SU-DHL-6 (cell line): ENCODE results near the gene PDE1C.

Experiments
- H2AFZ ChIP-seq: fragments of 200-600 bp; sonication (generic); 2 replicates; pipeline ENCODE4 v1.6.1; 2014; ENCODE audit warnings: low read depth, mild to moderate bottlenecking, moderate library complexity, mixed read lengths, antibody characterized with exemption, low read length; ENCODE audit not compliant: severe bottlenecking
- H3F3A ChIP-seq: fragments of 200-600 bp; shearing (Covaris generic); 2 replicates; pipeline ENCODE4 v1.6.0; 2016; ENCODE audit warnings: antibody characterized with exemption, mild to moderate bottlenecking; ENCODE audit not compliant: insufficient read depth
- H3K27ac ChIP-seq: fragments of 200-600 bp; sonication (generic); 2 replicates; pipeline ENCODE4 v1.5.1; 2016; ENCODE audit warnings: low read depth, mild to moderate bottlenecking, low read length, moderate library complexity, mixed read lengths
- H3K27me3 ChIP-seq: fragments of 200-600 bp; sonication (generic), shearing (Covaris generic); 2 replicates; pipeline ENCODE4 v1.6.0; 2014; ENCODE audit warnings: mild to moderate bottlenecking, low read length
- H3K36me3 ChIP-seq: fragments of 200-600 bp; sonication (generic); 2 replicates; pipeline ENCODE4 v1.6.1; 2014; ENCODE audit warnings: mild to moderate bottlenecking, low read length, mixed read lengths
- H3K4me2 ChIP-seq: fragments of 300-600, 200-600 bp; shearing (Covaris generic), sonication (generic); 2 replicates; pipeline ENCODE4 v1.6.0; 2014; ENCODE audit warnings: low read length, low read depth, mild to moderate bottlenecking; ENCODE audit not compliant: poor library complexity, severe bottlenecking
- H3K4me3 ChIP-seq: fragments of 200-600 bp; sonication (generic); 2 replicates; pipeline ENCODE4 v1.5.1; 2014; ENCODE audit warnings: antibody characterized with exemption, low read length, mild to moderate bottlenecking, mixed read lengths; ENCODE audit not compliant: insufficient read depth, poor library complexity, severe bottlenecking
- H3K79me2 ChIP-seq: fragments of 200-600 bp; sonication (generic); 2 replicates; pipeline ENCODE4 v1.6.1; 2014; ENCODE audit warnings: mild to moderate bottlenecking, low read length, moderate library complexity; ENCODE audit not compliant: insufficient read depth
- H3K9ac ChIP-seq: fragments of 200-600 bp; sonication (generic); 2 replicates; pipeline ENCODE4 v1.7.0; 2014; ENCODE audit warnings: mild to moderate bottlenecking, low read length
- H3K9me2 ChIP-seq: fragments of 200-600 bp; sonication (generic); replicated peaks from 2 replicates; pipeline ENCODE4 v1.6.1; 2014; ENCODE audit warnings: low read length; ENCODE audit not compliant: insufficient read depth
- H3K9me3 ChIP-seq: fragments of 200-600 bp; sonication (generic); 2 replicates; pipeline ENCODE4 v1.6.1; 2014; ENCODE audit warnings: low read length, mixed read lengths; ENCODE audit not compliant: insufficient read depth
- H4K20me1 ChIP-seq: fragments of 200-600 bp; sonication (generic); 2 replicates; pipeline ENCODE4 v1.6.1; 2014; ENCODE audit warnings: low read depth, mild to moderate bottlenecking, antibody characterized with exemption, low read length, moderate library complexity, mixed read lengths
- EZH2phosphoT487 ChIP-seq: fragments of 200-600 bp; sonication (generic), shearing (Covaris generic); conservative IDR thresholded peaks from 2 replicates; pipeline ENCODE4 v1.6.1; 2018; ENCODE audit warnings: mild to moderate bottlenecking, antibody characterized with exemption, low read length, moderate library complexity, mixed read lengths
- TF ChIP-seq, protein P1 (sequence below): fragments of 200-600 bp; sonication (generic); IDR thresholded peaks from one replicate; pipeline ENCODE4 v1.5.1; 2017; ENCODE audit warnings: antibody characterized with exemption, mild to moderate bottlenecking, low read length, moderate library complexity; ENCODE audit not compliant: insufficient read depth, poor library complexity, severe bottlenecking

The PDE1C gene

DNA sequence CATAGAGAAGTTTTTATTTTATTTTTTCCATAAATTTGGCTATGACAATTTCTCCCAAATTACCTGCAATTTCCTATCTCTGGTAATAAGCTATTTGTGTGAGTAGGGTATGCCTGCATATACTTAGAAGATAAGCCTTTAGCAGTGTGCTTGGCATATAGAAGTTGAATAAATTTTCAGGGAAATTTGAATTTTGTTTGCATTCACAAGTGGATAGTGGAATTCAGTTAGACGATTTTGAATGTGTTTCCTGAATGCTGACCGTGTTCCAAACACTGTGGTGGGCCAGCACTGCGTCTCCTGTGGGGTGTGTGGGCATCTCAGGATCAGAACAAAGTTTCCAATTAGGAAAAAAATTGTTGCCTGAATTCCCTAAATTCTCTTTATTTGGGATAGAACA lies 283.9 kb downstream of the PDE1C start:
- Histone ChIP-seq H3K9me2 (no peaks in the 10 kb centered on the region), H3F3A (no peaks in the 10 kb centered on the region), H3K9ac (no peak overlapping the region), H4K20me1 (no peaks in the 10 kb centered on the region), H3K36me3 (no peaks in the 10 kb centered on the region), H3K4me3 (no peak overlapping the region), H3K9me3 (no peaks in the 10 kb centered on the region), H2AFZ (no peak overlapping the region), H3K79me2 (no peaks in the 10 kb centered on the region), H3K27me3 (no peaks in the 10 kb centered on the region; the same call in 1 of the 2 replicates), H3K27ac (no peak overlapping the region), H3K4me2 (no peak overlapping the region)
- no peak for TF ChIP-seq EZH2phosphoT487
- TF ChIP-seq, protein P1, sequence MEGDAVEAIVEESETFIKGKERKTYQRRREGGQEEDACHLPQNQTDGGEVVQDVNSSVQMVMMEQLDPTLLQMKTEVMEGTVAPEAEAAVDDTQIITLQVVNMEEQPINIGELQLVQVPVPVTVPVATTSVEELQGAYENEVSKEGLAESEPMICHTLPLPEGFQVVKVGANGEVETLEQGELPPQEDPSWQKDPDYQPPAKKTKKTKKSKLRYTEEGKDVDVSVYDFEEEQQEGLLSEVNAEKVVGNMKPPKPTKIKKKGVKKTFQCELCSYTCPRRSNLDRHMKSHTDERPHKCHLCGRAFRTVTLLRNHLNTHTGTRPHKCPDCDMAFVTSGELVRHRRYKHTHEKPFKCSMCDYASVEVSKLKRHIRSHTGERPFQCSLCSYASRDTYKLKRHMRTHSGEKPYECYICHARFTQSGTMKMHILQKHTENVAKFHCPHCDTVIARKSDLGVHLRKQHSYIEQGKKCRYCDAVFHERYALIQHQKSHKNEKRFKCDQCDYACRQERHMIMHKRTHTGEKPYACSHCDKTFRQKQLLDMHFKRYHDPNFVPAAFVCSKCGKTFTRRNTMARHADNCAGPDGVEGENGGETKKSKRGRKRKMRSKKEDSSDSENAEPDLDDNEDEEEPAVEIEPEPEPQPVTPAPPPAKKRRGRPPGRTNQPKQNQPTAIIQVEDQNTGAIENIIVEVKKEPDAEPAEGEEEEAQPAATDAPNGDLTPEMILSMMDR: no peak

DNA sequence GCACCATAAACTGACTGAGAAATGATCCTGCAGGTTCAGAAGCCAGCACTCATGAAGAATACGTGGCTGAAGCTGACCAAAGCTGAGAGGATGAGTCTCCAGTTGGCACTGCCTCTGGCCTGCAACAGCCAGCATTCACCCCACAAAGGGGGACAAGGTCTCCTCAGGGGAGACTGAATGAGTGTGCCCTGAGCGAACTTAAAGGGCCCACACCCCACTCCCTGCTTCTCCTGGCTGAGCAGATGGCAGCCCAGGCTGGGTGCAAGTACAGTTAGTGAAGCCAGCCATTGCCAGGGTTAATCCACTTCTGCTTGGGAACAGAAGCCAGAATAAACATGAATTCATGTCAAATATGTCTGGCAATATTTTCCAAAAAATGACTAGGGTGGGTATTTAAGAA lies 285.1 kb downstream of the PDE1C start:
- Histone ChIP-seq H3K36me3 (no peaks in the 10 kb centered on the region), H3K4me2 (no peak overlapping the region), H2AFZ (no peak overlapping the region), H4K20me1 (no peaks in the 10 kb centered on the region), H3K9me2 (no peaks in the 10 kb centered on the region), H3K27me3 (no peaks in the 10 kb centered on the region; the same call in 1 of the 2 replicates), H3K27ac (no peak overlapping the region), H3K9me3 (no peaks in the 10 kb centered on the region), H3K9ac (no peak overlapping the region), H3K4me3 (no peak overlapping the region), H3F3A (no peaks in the 10 kb centered on the region), H3K79me2 (no peaks in the 10 kb centered on the region)
- no peak for TF ChIP-seq EZH2phosphoT487
- TF ChIP-seq, protein P1: no peak

DNA sequence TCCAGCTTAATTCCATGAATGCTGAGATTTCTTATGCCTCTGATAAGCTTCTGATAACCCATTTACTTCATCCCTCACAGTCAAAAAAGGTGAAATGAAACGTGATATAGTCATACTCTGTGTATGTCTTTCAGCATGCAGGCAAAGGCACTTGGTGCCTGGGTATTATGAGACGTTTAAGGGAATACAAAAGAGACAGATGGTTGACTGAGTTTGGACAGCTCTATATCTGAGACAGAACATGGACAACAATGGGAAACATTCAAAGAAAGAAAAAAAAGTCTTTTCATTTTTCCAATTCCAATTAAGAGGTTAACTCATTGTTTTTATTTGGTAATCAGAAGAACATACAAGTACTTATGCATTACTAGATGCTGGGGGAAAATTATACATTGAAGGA lies 287.0 kb downstream of the PDE1C start:
- Histone ChIP-seq H3K4me3 (no peak overlapping the region), H3K9me2 (no peaks in the 10 kb centered on the region), H3K4me2 (no peak overlapping the region), H3F3A (no peaks in the 10 kb centered on the region), H3K27me3 (no peaks in the 10 kb centered on the region), H3K79me2 (no peaks in the 10 kb centered on the region), H3K36me3 (no peaks in the 10 kb centered on the region), H3K27ac (no peak overlapping the region), H3K9ac (no peak overlapping the region), H4K20me1 (no peaks in the 10 kb centered on the region), H3K9me3 (no peaks in the 10 kb centered on the region), H2AFZ (no peak overlapping the region)
- no peak for TF ChIP-seq EZH2phosphoT487
- TF ChIP-seq, protein P1: no peak
